ENCODE results near the gene LPCAT3.

- TF ChIP-seq CTCF (IDR thresholded peaks at IDR 0.05) (no peak), ZFX (IDR thresholded peaks at IDR 0.05; ENCODE audit: borderline replicate concordance) (no peak)
Observed at GRCh38 chr12:7054925-7055324, 36.6 kb upstream of the LPCAT3 start.
